Measurements from ENCODE around the gene TAS2R41.

- TF ChIP-seq POLR2A (IDR thresholded peaks at IDR 0.05; ENCODE audit: insufficient read depth in 1 of 2, low read depth in 2 of 2, low read length in 2 of 2) = no peak
- no peak for TF ChIP-seq TCF12 (IDR thresholded peaks at IDR 0.05)
- no peak for TF ChIP-seq TCF12 (CRISPR knock-in tag; IDR thresholded peaks at IDR 0.05)
- no peak for TF ChIP-seq BHLHE40 (IDR thresholded peaks at IDR 0.05; ENCODE audit: low read length)
- no peak for TF ChIP-seq SRSF4 (IDR thresholded peaks at IDR 0.05; ENCODE audit: low read depth, low read length, poor library complexity, severe bottlenecking)
- no peak for TF ChIP-seq ZNF333 (CRISPR knock-in tag; IDR thresholded peaks at IDR 0.05; ENCODE audit: borderline replicate concordance)
- TF ChIP-seq GPN1 (CRISPR knock-in tag; IDR thresholded peaks at IDR 0.05; ENCODE audit: borderline replicate concordance) = no peak
- TF ChIP-seq ZNF782 (CRISPR knock-in tag; IDR thresholded peaks at IDR 0.05; ENCODE audit: borderline replicate concordance) = no peak
- no peak for TF ChIP-seq ZNF512 (CRISPR knock-in tag; IDR thresholded peaks at IDR 0.05)
- TF ChIP-seq CTCF (CRISPR knock-in tag; IDR thresholded peaks at IDR 0.05) = no peak
- TF ChIP-seq ZNF33B (CRISPR knock-in tag; IDR thresholded peaks at IDR 0.05) = no peak
- no peak for TF ChIP-seq RERE (CRISPR knock-in tag; IDR thresholded peaks at IDR 0.05; ENCODE audit: low read depth)
- TF ChIP-seq NR2C2 (CRISPR knock-in tag; IDR thresholded peaks at IDR 0.05; ENCODE audit: borderline replicate concordance) = no peak
- no peak for TF ChIP-seq ZNF251 (CRISPR knock-in tag; IDR thresholded peaks at IDR 0.05)
- no peak for TF ChIP-seq ZNF567 (CRISPR knock-in tag; IDR thresholded peaks at IDR 0.05; ENCODE audit: borderline replicate concordance)
These were observed 25.6 kb downstream of the TAS2R41 start for GRCh38 chr7:143503261-143503660.
